ENCODE data around the gene MCM8. TPM values are rescaled to one million over a fixed set of nuclear protein-coding genes. Genes with fewer than 3 reads are reported as not detected.
A peak's percentile ranks its signal among the peaks of the same experiment; 100 is the strongest.

MCM8 gene
- polyA plus RNA-seq, 4 donors = 1.6 to 12.2 (median 4.2) TPM

GRCh38 chr20:6041808-6042265 is 91.4 kb downstream of the MCM8 start:
- H3K4me1 ChIP-seq (ENCODE audit: control insufficient read depth in 3 of 3, insufficient read depth in 2 of 3, low read depth in 1 of 3, low read length in 2 of 3) = no peaks in the 10 kb centered on the region
- DNase-seq (no peak), FAIRE-seq (no peak)
- H3K9me3 ChIP-seq (ENCODE audit: control insufficient read depth in 2 of 2, insufficient read depth in 1 of 2, low read depth in 1 of 2, low read length in 1 of 2) = no peaks in the 10 kb centered on the region
- H3K4me3 ChIP-seq (ENCODE audit: low read depth in 1 of 3, low read length in 3 of 3) = no peak overlapping the region
- WGBS, 3 donors = 94 to 96% (median 95%) methylated on average over 26 of the region's 26 CpGs
- no peaks in the 10 kb centered on the region for H3K27me3 ChIP-seq (ENCODE audit: control insufficient read depth in 3 of 3, insufficient read depth in 3 of 3, low read length in 3 of 3)
- peaks cover 13 to 37% (median 26%) of the 10 kb centered on the region in 3 donors for H3K36me3 ChIP-seq (ENCODE audit: control insufficient read depth in 3 of 3, insufficient read depth in 2 of 3, low read depth in 1 of 3, low read length in 3 of 3)
- H3K27ac ChIP-seq (ENCODE audit: low read depth in 1 of 3, low read length in 2 of 3) = no peak overlapping the region

GRCh38 chr20:6044115-6044514 is 93.7 kb downstream of the MCM8 start:
- no peak for FAIRE-seq
- Histone ChIP-seq H3K4me3 (ENCODE audit: low read depth in 1 of 3, low read length in 3 of 3) (no peak overlapping the region), H3K27ac (ENCODE audit: low read depth in 1 of 3, low read length in 2 of 3) (no peak overlapping the region), H3K36me3 (ENCODE audit: control insufficient read depth in 3 of 3, insufficient read depth in 2 of 3, low read depth in 1 of 3, low read length in 3 of 3) (peaks cover 13 to 30% (median 23%) of the 10 kb centered on the region in 3 donors), H3K4me1 (ENCODE audit: control insufficient read depth in 3 of 3, insufficient read depth in 2 of 3, low read depth in 1 of 3, low read length in 2 of 3) (no peaks in the 10 kb centered on the region), H3K27me3 (ENCODE audit: control insufficient read depth in 3 of 3, insufficient read depth in 3 of 3, low read length in 3 of 3) (no peaks in the 10 kb centered on the region), H3K9me3 (ENCODE audit: control insufficient read depth in 2 of 2, insufficient read depth in 1 of 2, low read depth in 1 of 2, low read length in 1 of 2) (no peaks in the 10 kb centered on the region)
- peak; percentile 47 to 69 for DNase-seq
- WGBS, 3 donors = 84 to 92% (median 92%) methylated on average over 2 of the region's 2 CpGs

GRCh38 chr20:6045566-6045965 is 95.1 kb downstream of the MCM8 start:
- Histone ChIP-seq H3K4me3 (ENCODE audit: low read depth in 1 of 3, low read length in 3 of 3) (no peak overlapping the region), H3K27me3 (ENCODE audit: control insufficient read depth in 3 of 3, insufficient read depth in 3 of 3, low read length in 3 of 3) (no peaks in the 10 kb centered on the region), H3K4me1 (ENCODE audit: control insufficient read depth in 3 of 3, insufficient read depth in 2 of 3, low read depth in 1 of 3, low read length in 2 of 3) (no peaks in the 10 kb centered on the region), H3K27ac (ENCODE audit: low read depth in 1 of 3, low read length in 2 of 3) (no peak overlapping the region), H3K9me3 (ENCODE audit: control insufficient read depth in 2 of 2, insufficient read depth in 1 of 2, low read depth in 1 of 2, low read length in 1 of 2) (no peaks in the 10 kb centered on the region), H3K36me3 (ENCODE audit: control insufficient read depth in 3 of 3, insufficient read depth in 2 of 3, low read depth in 1 of 3, low read length in 3 of 3) (peaks cover 9 to 29% (median 17%) of the 10 kb centered on the region in 3 donors)
- FAIRE-seq (no peak), DNase-seq (no peak)

GRCh38 chr20:6046432-6046831 is 96.0 kb downstream of the MCM8 start:
- Histone ChIP-seq H3K4me3 (ENCODE audit: low read depth in 1 of 3, low read length in 3 of 3) (no peak overlapping the region), H3K27me3 (ENCODE audit: control insufficient read depth in 3 of 3, insufficient read depth in 3 of 3, low read length in 3 of 3) (peaks cover 0 to 2% (median 0%) of the 10 kb centered on the region in 3 donors), H3K4me1 (ENCODE audit: control insufficient read depth in 3 of 3, insufficient read depth in 2 of 3, low read depth in 1 of 3, low read length in 2 of 3) (no peaks in the 10 kb centered on the region), H3K9me3 (ENCODE audit: control insufficient read depth in 2 of 2, insufficient read depth in 1 of 2, low read depth in 1 of 2, low read length in 1 of 2) (no peaks in the 10 kb centered on the region), H3K36me3 (ENCODE audit: control insufficient read depth in 3 of 3, insufficient read depth in 2 of 3, low read depth in 1 of 3, low read length in 3 of 3) (peaks cover 2 to 20% (median 9%) of the 10 kb centered on the region in 3 donors), H3K27ac (ENCODE audit: low read depth in 1 of 3, low read length in 2 of 3) (no peak overlapping the region)
- 40 to 57% (median 53%) methylated on average over 1 of the region's 1 CpG for WGBS, 3 donors
- FAIRE-seq (no peak), DNase-seq (no peak)

- H3K27ac ChIP-seq (ENCODE audit: low read depth in 1 of 3, low read length in 2 of 3) = no peak overlapping the region
- no peak overlapping the region for H3K4me3 ChIP-seq (ENCODE audit: low read depth in 1 of 3, low read length in 3 of 3)
- H3K4me1 ChIP-seq (ENCODE audit: control insufficient read depth in 3 of 3, insufficient read depth in 2 of 3, low read depth in 1 of 3, low read length in 2 of 3) = no peaks in the 10 kb centered on the region
- FAIRE-seq = no peak
- peaks cover 7 to 19% (median 11%) of the 10 kb centered on the region in 3 donors for H3K27me3 ChIP-seq (ENCODE audit: control insufficient read depth in 3 of 3, insufficient read depth in 3 of 3, low read length in 3 of 3)
- no peak for DNase-seq
- WGBS, 3 donors = 86 to 88% (median 86%) methylated on average over 3 of the region's 3 CpGs
- H3K9me3 ChIP-seq (ENCODE audit: control insufficient read depth in 2 of 2, insufficient read depth in 1 of 2, low read depth in 1 of 2, low read length in 1 of 2) = no peaks in the 10 kb centered on the region
- H3K36me3 ChIP-seq (ENCODE audit: control insufficient read depth in 3 of 3, insufficient read depth in 2 of 3, low read depth in 1 of 3, low read length in 3 of 3) = peaks cover 0 to 7% (median 0%) of the 10 kb centered on the region in 3 donors
These were observed 97.9 kb downstream of the MCM8 start for GRCh38 chr20:6048391-6048790.

Other genes with a start within 250 kb of the MCM8 start
- gene SHLD1, start 200.3 kb upstream of the MCM8 start, polyA plus RNA-seq = 10 to 100 TPM; 12.3 to 19.2 (median 17.0) TPM
- gene CHGB, start 39.1 kb upstream of the MCM8 start, polyA plus RNA-seq = 10 to 100 TPM in 2 of 4 donors, 1 to 10 TPM in 2; 4.1 to 34.5 (median 10.2) TPM
- gene TRMT6, start 119 bp upstream of the MCM8 start, polyA plus RNA-seq = 10 to 100 TPM in 2 of 4 donors, 1 to 10 TPM in 2; 6.2 to 10.3 (median 8.6) TPM
- gene CRLS1, start 55.5 kb downstream of the MCM8 start, polyA plus RNA-seq = 100 to 1,000 TPM in 1 of 4 donors, 10 to 100 TPM in 3; 75.1 to 140 (median 84.6) TPM
- gene LRRN4, start 103.4 kb downstream of the MCM8 start, polyA plus RNA-seq = under 1 TPM in 2 of 4 donors, not detected in 2; 0.06 to 0.15 TPM
- gene FERMT1, start 172.4 kb downstream of the MCM8 start, polyA plus RNA-seq = 10 to 100 TPM in 2 of 4 donors, 1 to 10 TPM in 2; 3.2 to 27.2 (median 16.3) TPM